ENCODE measurements around the gene MROH7. TPM values are rescaled to one million over a fixed set of nuclear protein-coding genes. Genes with fewer than 3 reads are reported as not detected.

Gene MROH7
- total RNA-seq, 2 experiments from 2014 or later: 0.11 TPM; not detected in 1

DNA sequence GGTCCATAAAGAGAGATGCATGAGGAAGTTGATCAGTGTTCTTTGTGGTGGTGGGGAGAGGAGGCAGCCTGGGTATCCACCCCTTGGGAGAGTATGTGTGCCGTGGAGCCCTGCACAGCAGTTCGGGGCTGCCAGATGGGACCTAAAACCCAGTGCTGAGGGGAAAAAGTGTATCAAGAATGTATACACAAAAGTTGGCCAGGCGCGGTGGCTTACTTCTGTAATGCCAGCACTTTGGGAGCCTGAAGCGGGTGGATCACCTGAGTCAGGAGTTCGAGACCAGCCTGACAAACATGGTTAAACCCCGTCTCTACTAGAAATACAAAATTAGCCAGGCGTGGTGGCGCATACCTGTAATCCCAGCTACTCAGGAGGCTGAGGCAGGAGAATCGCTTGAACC, 70.0 kb downstream of the MROH7 start:
- Mint-ChIP-seq H3K27me3 (peaks cover 4% of the 10 kb centered on the region), H3K9me3 (no peaks in the 10 kb centered on the region), H3K4me1 (ENCODE audit: low read depth) (peaks cover 10% of the 10 kb centered on the region), H3K36me3 (ENCODE audit: low read depth) (peaks cover 6% of the 10 kb centered on the region), H3K27ac (no peak overlapping the region), H3K4me3 (no peak overlapping the region)
- POLR2A ChIA-PET: no interaction called here
- ATAC-seq (no peak), DNase-seq (no peak)
- TF ChIP-seq, protein P1, sequence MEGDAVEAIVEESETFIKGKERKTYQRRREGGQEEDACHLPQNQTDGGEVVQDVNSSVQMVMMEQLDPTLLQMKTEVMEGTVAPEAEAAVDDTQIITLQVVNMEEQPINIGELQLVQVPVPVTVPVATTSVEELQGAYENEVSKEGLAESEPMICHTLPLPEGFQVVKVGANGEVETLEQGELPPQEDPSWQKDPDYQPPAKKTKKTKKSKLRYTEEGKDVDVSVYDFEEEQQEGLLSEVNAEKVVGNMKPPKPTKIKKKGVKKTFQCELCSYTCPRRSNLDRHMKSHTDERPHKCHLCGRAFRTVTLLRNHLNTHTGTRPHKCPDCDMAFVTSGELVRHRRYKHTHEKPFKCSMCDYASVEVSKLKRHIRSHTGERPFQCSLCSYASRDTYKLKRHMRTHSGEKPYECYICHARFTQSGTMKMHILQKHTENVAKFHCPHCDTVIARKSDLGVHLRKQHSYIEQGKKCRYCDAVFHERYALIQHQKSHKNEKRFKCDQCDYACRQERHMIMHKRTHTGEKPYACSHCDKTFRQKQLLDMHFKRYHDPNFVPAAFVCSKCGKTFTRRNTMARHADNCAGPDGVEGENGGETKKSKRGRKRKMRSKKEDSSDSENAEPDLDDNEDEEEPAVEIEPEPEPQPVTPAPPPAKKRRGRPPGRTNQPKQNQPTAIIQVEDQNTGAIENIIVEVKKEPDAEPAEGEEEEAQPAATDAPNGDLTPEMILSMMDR (IDR thresholded peaks at IDR 0.05): no peak
- intact Hi-C loops (cut with micrococcal nuclease): no loop called here
- CTCF ChIA-PET: no interaction called here

DNA sequence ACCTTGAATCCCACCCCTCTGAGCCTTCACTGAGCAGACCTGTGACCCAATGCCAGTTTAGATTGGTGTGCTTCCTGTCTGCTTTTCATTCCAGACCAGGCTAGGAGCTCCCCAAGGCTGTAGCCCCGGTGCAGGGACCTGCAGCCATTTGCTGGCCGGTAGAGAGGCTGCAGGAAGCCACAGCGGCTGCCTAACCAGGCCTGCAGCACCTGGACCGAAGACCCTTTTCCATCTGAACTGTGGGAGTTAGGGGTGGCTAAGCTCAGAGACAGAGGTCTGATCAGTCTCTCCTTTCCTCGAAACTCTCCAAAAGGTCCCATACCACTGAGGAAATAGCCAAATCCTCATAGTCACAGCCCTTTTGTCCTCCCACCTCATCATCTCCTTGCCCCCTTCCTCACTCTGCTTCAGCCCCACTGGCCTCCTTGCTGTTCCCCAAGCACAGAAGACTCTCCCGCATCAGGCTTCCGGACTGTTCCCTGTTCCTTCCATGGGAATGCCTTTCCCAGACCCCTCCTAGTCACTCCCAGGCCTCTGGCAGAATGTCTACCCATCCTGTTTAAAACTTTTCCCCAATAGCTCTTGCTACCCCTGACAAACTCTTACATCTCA, 73.4 kb downstream of the MROH7 start:
- ATAC-seq (no peak), DNase-seq (no peak)
- TF ChIP-seq, protein P1 (IDR thresholded peaks at IDR 0.05): no peak
- CTCF ChIA-PET: interaction anchor here (1.1 to 2.1 kb wide), 5 partner anchors 9 to 86 kb away, joined by 3 to 10 read pairs (median 4); partner anchors contain the start of gene TTC22
- H3K27me3 Mint-ChIP-seq: no peaks in the 10 kb centered on the region
- peak overlapping the region; percentile 93 for H3K27ac Mint-ChIP-seq
- H3K9me3 Mint-ChIP-seq: no peaks in the 10 kb centered on the region
- peaks cover 32% of the 10 kb centered on the region for H3K4me1 Mint-ChIP-seq (ENCODE audit: low read depth)
- H3K36me3 Mint-ChIP-seq (ENCODE audit: low read depth): peaks cover 25% of the 10 kb centered on the region
- POLR2A ChIA-PET: interaction anchor here (1.1 to 2.6 kb wide), 5 partner anchors 10 to 85 kb away, joined by 3 to 18 read pairs (median 5); partner anchors contain the start of genes PARS2 and TTC22
- intact Hi-C loops (cut with micrococcal nuclease): no loop called here
- H3K4me3 Mint-ChIP-seq: peak overlapping the region; percentile 93

DNA sequence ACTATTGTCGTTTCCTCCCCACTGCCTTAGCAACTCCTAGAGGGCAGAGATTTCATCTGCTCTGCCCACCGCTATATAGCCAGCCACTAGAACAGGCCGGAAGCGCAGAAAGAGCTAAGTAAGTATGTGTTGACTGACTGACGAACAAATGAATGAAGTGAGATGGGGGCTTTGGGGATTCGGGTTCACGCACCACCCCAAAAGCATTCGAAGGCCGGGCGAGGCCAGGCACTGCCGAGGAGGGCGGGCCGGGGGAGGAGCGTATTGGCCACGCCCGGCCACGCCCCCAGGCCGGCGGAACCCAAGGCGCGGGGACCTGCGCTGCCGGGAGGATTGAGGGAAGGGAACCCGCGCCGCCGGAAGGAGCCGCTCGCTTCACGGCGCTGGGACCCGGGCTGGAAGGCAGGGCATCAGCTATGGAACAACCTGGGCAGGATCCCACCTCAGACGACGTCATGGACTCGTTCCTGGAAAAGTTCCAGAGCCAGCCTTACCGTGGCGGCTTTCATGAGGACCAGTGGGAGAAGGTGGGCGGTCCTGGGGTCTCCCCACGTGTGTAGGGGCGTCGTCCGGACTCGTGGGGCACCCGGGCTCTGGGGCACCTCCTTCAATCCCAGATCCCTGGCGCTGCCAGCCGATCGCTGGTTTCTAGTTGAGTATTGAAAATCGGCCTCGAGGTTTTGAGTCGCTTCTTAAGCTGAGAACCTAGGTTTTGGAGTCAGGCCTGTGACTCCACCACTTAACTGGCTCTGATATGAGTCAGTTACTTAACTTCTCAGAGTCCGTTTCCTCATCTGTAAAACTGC, 74.1 kb downstream of the MROH7 start, which contains the start of gene TTC4:
TTC4 (plus strand) TSS at position 369 of the 806 bp plus-strand sequence; CDS start at position 417, 48 bp downstream.
- Mint-ChIP-seq H3K36me3 (ENCODE audit: low read depth) (peaks cover 26% of the 10 kb centered on the region), H3K27ac (peak within 1 kb of the TSS; percentile 93), H3K4me1 (ENCODE audit: low read depth) (peaks cover 32% of the 10 kb centered on the region), H3K9me3 (no peaks in the 10 kb centered on the region), H3K4me3 (peak within 1 kb of the TSS; percentile 93), H3K27me3 (no peaks in the 10 kb centered on the region)
- CTCF ChIA-PET: interaction anchor here (1.1 to 2.1 kb wide), 7 partner anchors 10 to 94 kb away, joined by 3 to 10 read pairs (median 4); partner anchors contain the start of gene TTC22
- TF ChIP-seq, protein P1 (IDR thresholded peaks at IDR 0.05): no peak
- DNase-seq: peak; percentile 84
- ATAC-seq: peak; percentile 97
- intact Hi-C loops (cut with micrococcal nuclease): loop anchor here (2.0 kb wide), 1 partner anchor 89 kb away; no protein-coding TSS in a partner anchor
- POLR2A ChIA-PET: interaction anchor here (0.6 to 2.6 kb wide), 9 partner anchors 10 to 559 kb away, joined by 3 to 18 read pairs (median 4); partner anchors contain the start of genes PARS2 and TTC22

DNA sequence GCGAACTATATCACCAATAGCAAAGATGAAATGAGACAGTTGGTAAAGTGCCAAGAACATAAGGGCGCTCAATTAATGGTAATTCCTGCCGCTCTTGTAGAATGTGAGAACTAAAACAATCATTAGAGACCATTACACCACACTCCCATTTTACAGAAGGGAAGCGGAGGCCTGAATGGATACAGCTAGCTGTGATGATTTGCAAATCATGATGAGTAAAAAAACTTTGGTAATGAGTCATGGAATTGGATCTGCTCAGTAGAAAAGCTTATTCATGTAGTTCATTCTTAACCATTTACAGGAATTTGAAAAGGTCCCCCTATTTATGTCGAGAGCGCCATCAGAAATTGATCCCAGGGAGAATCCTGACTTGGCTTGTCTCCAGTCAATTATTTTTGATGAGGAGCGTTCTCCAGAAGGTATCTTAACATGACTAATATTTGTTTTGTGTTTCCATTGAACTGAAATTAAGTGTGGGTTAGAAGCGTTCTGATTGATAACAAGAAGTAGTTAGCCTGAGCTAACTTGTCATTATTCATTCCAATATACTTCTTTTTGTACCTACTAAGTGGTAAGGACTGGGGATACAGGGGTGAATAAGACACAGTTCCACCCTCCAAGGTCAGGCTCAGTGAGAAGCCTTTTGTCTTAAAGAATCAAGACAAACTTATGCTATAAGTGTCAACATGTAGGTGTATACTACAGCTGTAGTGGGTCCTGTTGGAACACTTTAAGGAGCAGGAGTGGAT, 74.9 kb downstream of the MROH7 start:
- H3K4me3 Mint-ChIP-seq: peak overlapping the region; percentile 93
- peaks cover 33% of the 10 kb centered on the region for H3K4me1 Mint-ChIP-seq (ENCODE audit: low read depth)
- ChIA-PET CTCF (interaction anchor here (1.1 to 2.1 kb wide), 5 partner anchors 10 to 93 kb away, joined by 3 to 10 read pairs (median 4); partner anchors contain the start of gene TTC22), POLR2A (interaction anchor here (0.9 to 2.6 kb wide), 10 partner anchors 9 to 91 kb away, joined by 3 to 18 read pairs (median 4); partner anchors contain the start of genes PARS2 and TTC22)
- DNase-seq (no peak), ATAC-seq (peak; percentile 19)
- intact Hi-C loops (cut with micrococcal nuclease): loop anchor here (2.0 kb wide), 1 partner anchor 88 kb away; no protein-coding TSS in a partner anchor
- no peaks in the 10 kb centered on the region for H3K9me3 Mint-ChIP-seq
- TF ChIP-seq, protein P1 (IDR thresholded peaks at IDR 0.05): no peak
- H3K27me3 Mint-ChIP-seq: no peaks in the 10 kb centered on the region
- peak overlapping the region; percentile 93 for H3K27ac Mint-ChIP-seq
- H3K36me3 Mint-ChIP-seq (ENCODE audit: low read depth): peaks cover 30% of the 10 kb centered on the region
